Gastrocnemius medialis (tissue), 4 donors: Measurements from ENCODE around the gene DSN1. TPM values are rescaled to one million over a fixed set of nuclear protein-coding genes. Genes with fewer than 3 reads are reported as not detected.

Experiments
- ATAC-seq, 2 donors: fragments of 150-250 bp; one replicate each; pipeline ENCODE4 v1.9.1; 2016
- DNase-seq, 2 donors: peaks; one replicate each; pipeline ENCODE4 v3.0.0-alpha.2; 2019
- H3K27ac ChIP-seq, 4 donors: fragments of 200-600 bp; sonication (generic); 1 replicate in 1 of 4; 2 replicates in 3 of 4; pipeline ENCODE4 v1.5.1; 2016 to 2018; ENCODE audit warnings: mild to moderate bottlenecking in 2 of 4, moderate library complexity in 1 of 4
- H3K27me3 ChIP-seq, 3 donors: fragments of 200-600 bp; sonication (generic) in 2 of 3; 1 replicate in 1 of 3; 2 replicates in 2 of 3; pipeline versions ENCODE4 v1.5.1 to v1.6.0; 2016 to 2019; ENCODE audit warnings: mild to moderate bottlenecking in 1 of 3, moderate library complexity in 1 of 3
- H3K36me3 ChIP-seq, 2 donors: fragments of 200-600 bp; sonication (generic) in 1 of 2; one replicate each; pipeline ENCODE4 v1.5.1; 2017 to 2018
- H3K4me1 ChIP-seq, 2 donors: fragments of 200-600 bp; sonication (generic) in 1 of 2; one replicate each; pipeline ENCODE4 v1.5.1; 2016 to 2017; ENCODE audit warnings: mild to moderate bottlenecking in 2 of 2
- H3K4me3 ChIP-seq, 4 donors: fragments of 200-600 bp; sonication (generic) in 3 of 4; 1 replicate in 1 of 4; 2 replicates in 3 of 4; pipeline ENCODE4 v1.5.1; 2016 to 2019; ENCODE audit warnings: mild to moderate bottlenecking in 2 of 4
- H3K9me3 ChIP-seq, 3 donors: fragments of 200-600 bp; sonication (generic) in 2 of 3; 1 replicate in 1 of 3; 2 replicates in 2 of 3; pipeline ENCODE4 v1.5.1; 2016 to 2019
- POLR2A ChIP-seq, 2 donors: fragments of 450-650 bp; IDR thresholded peaks; one replicate each; pipeline ENCODE4 v1.6.1; 2017; ENCODE audit warnings: antibody characterized with exemption in 2 of 2, mild to moderate bottlenecking in 2 of 2, moderate library complexity in 2 of 2
- in situ Hi-C, 4 donors: fragments of 200-750 bp; cut with MboI; loops; one replicate each; pipeline versions ENCODE4 v1.15.0 to v1.8.0; 2017; ENCODE audit warnings: low sequenced_read_pairs in 4 of 4
- intact Hi-C: fragments of 100-400 bp; cut with DNase I; formaldehyde crosslinking; loops from one replicate; pipeline ENCODE4 v1.15.1; 2023; ENCODE audit warnings: low total_unique reads
- total RNA-seq, 4 donors: library from RNA; depleted of rRNA; stranded (reverse); fragments of >200 nt; gene quantifications; one replicate each; pipeline versions ENCODE4 v1.1.0 to v1.2.3, GENCODE V29; 2016
- TF ChIP-seq, protein P1 (sequence below), 5 experiments: fragments of 450-650 bp in 3 of 5; fragments of 200-600 bp in 2 of 5; sonication (generic) in 2 of 5; IDR thresholded peaks in 4 of 5; conservative IDR thresholded peaks in 1 of 5; 1 replicate in 4 of 5; 2 replicates in 1 of 5; pipeline ENCODE4 v1.5.1; 2016 to 2019; ENCODE audit warnings: antibody characterized with exemption in 5 of 5, mild to moderate bottlenecking in 3 of 5, moderate library complexity in 3 of 5

Gene DSN1
- total RNA-seq, 4 donors from 2014 or later: 3.2 to 6.3 (median 5.2) TPM

DNA sequence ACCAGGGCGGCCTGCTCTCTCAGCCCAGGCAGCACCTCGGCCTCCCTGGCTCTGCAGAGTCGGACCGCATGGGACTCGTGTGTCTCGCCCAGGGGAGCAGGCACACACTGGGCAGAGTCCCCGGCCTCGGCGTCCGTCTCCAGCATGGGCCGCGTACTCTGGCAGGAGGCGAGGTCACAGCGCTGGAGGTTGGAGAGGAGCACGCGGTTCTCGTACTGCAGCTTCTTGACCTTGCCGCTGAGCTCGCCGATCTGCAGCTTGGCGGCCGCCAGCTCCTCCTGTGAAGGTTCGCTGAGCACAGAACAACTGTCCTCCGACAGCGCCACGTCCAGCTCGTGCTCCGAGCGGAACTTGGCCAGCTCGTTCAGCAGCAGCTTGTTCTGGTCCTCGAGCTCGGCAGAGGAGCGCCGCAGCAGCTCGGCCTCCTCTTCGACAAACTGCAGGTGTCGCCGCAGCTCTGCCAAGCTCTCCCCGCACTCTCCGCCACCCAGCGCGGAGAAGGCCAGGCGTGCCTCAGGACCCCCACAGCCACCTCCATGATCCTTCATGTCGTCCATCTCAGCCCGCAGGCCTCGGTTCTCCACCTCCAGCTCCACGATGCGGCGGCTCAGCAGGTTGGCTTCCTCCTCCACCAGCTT, 42.0 kb upstream of the DSN1 start:
- no peak for DNase-seq
- Histone ChIP-seq H3K36me3 (peaks cover 0 to 4% of the 10 kb centered on the region in 2 donors), H3K27me3 (no peaks in the 10 kb centered on the region), H3K4me1 (peaks cover 0 to 7% of the 10 kb centered on the region in 2 donors), H3K27ac (no peak overlapping the region), H3K4me3 (no peak overlapping the region), H3K9me3 (no peaks in the 10 kb centered on the region)
- in situ Hi-C loops: no loop called here
- ATAC-seq: no peak
- intact Hi-C loops: no loop called here
- TF ChIP-seq, protein P1, sequence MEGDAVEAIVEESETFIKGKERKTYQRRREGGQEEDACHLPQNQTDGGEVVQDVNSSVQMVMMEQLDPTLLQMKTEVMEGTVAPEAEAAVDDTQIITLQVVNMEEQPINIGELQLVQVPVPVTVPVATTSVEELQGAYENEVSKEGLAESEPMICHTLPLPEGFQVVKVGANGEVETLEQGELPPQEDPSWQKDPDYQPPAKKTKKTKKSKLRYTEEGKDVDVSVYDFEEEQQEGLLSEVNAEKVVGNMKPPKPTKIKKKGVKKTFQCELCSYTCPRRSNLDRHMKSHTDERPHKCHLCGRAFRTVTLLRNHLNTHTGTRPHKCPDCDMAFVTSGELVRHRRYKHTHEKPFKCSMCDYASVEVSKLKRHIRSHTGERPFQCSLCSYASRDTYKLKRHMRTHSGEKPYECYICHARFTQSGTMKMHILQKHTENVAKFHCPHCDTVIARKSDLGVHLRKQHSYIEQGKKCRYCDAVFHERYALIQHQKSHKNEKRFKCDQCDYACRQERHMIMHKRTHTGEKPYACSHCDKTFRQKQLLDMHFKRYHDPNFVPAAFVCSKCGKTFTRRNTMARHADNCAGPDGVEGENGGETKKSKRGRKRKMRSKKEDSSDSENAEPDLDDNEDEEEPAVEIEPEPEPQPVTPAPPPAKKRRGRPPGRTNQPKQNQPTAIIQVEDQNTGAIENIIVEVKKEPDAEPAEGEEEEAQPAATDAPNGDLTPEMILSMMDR (IDR thresholded peaks at IDR 0.05 in 4 of 5, conservative IDR thresholded peaks at IDR 0.05 in 1 of 5): no peak

- H3K4me1 ChIP-seq: no peaks in the 10 kb centered on the region
- no peak overlapping the region for H3K27ac ChIP-seq
- intact Hi-C loops: no loop called here
- H3K27me3 ChIP-seq: no peaks in the 10 kb centered on the region
- ATAC-seq (no peak), DNase-seq (no peak)
- no peak overlapping the region for H3K4me3 ChIP-seq
- peaks cover 0 to 4% of the 10 kb centered on the region in 2 donors for H3K36me3 ChIP-seq
- no peaks in the 10 kb centered on the region for H3K9me3 ChIP-seq
- no peak for TF ChIP-seq POLR2A (IDR thresholded peaks at IDR 0.05)
- TF ChIP-seq, protein P1 (IDR thresholded peaks at IDR 0.05 in 4 of 5, conservative IDR thresholded peaks at IDR 0.05 in 1 of 5): no peak
- in situ Hi-C loops: no loop called here
These were observed 39.3 kb upstream of the DSN1 start for GRCh38 chr20:36812594-36813463.

- in situ Hi-C loops (no loop called here), intact Hi-C loops (no loop called here)
- H3K36me3 ChIP-seq: peaks cover 0 to 7% of the 10 kb centered on the region in 2 donors
- H3K27ac ChIP-seq: no peak overlapping the region
- no peak for TF ChIP-seq POLR2A (IDR thresholded peaks at IDR 0.05)
- TF ChIP-seq, protein P1 (IDR thresholded peaks at IDR 0.05 in 4 of 5, conservative IDR thresholded peaks at IDR 0.05 in 1 of 5): peak in 4 of 5 experiments; percentile 30 to 60 (median 47)
- H3K4me3 ChIP-seq: no peak overlapping the region
- H3K9me3 ChIP-seq: no peaks in the 10 kb centered on the region
- no peaks in the 10 kb centered on the region for H3K4me1 ChIP-seq
- no peak for ATAC-seq
- peak in 1 of 2 donors; percentile 22 for DNase-seq
- no peaks in the 10 kb centered on the region for H3K27me3 ChIP-seq
These were observed 35.0 kb upstream of the DSN1 start for GRCh38 chr20:36808317-36809257.

DNA sequence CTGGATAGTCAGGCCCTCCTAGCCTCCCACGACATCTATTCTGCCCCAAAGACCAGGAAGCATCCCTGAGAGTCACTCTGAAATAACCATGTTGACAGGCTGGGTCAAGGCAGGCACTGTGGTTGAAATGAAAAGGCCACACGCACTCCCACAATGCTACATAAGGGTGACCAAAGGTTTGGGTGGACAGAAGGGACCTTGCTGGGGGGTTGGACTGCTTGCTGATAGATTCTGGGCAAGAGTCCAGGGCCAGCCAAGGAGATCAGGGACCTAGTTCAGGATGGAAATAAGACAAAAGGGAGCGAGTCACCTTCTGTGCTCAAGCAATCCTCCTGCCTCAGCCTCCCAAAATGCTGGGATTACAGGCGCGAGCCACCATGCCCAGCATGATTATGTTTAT, 32.5 kb upstream of the DSN1 start:
- H3K27me3 ChIP-seq: no peaks in the 10 kb centered on the region
- intact Hi-C loops (no loop called here), in situ Hi-C loops (no loop called here)
- ATAC-seq: no peak
- TF ChIP-seq, protein P1 (IDR thresholded peaks at IDR 0.05 in 4 of 5, conservative IDR thresholded peaks at IDR 0.05 in 1 of 5): no peak
- no peak for TF ChIP-seq POLR2A (IDR thresholded peaks at IDR 0.05)
- H3K4me1 ChIP-seq: no peaks in the 10 kb centered on the region
- H3K36me3 ChIP-seq: peaks cover 0 to 7% of the 10 kb centered on the region in 2 donors
- no peak overlapping the region for H3K4me3 ChIP-seq
- DNase-seq: no peak
- H3K27ac ChIP-seq: no peak overlapping the region
- no peaks in the 10 kb centered on the region for H3K9me3 ChIP-seq
